GM12891 (cell line): ENCODE measurements around the gene MATR3.
"Not testable (repeated sequence)": the region's sequence is repeated elsewhere in the genome, so short reads cannot be mapped to it uniquely, and the experiment has no call there.

Experiments
- DNase-seq: peaks from one replicate; pipeline ENCODE4 v3.0.0; 2011; ENCODE audit warnings: low spot score; ENCODE audit not compliant: insufficient read length
- FAIRE-seq: peaks from 2 replicates; lab custom pipeline; 2011; peaks lifted over from hg19 to GRCh38; lab: Jason Lieb, UNC
- PAX5 ChIP-seq: IDR thresholded peaks from 2 replicates; pipeline ENCODE4 v1.6.1; 2011; ENCODE audit warnings: low read length, moderate library complexity, mild to moderate bottlenecking; ENCODE audit not compliant: insufficient read depth, severe bottlenecking
- POLR2A ChIP-seq: IDR thresholded peaks from 2 replicates; pipeline ENCODE4 v1.6.1; 2011; ENCODE audit warnings: low read depth, low read length, control low read depth
- POLR2AphosphoS5 ChIP-seq: IDR thresholded peaks from 2 replicates; pipeline ENCODE4 v1.6.1; 2011; ENCODE audit warnings: low read depth, low read length, control low read depth
- POU2F2 ChIP-seq: IDR thresholded peaks from 2 replicates; pipeline ENCODE4 v1.6.1; 2011; ENCODE audit warnings: low read depth, mild to moderate bottlenecking, control low read depth, low read length, moderate library complexity
- SPI1 ChIP-seq: IDR thresholded peaks from 2 replicates; pipeline ENCODE4 v1.6.1; 2011; ENCODE audit warnings: low read depth, low read length, control low read depth
- TAF1 ChIP-seq: IDR thresholded peaks from 2 replicates; pipeline ENCODE4 v1.6.1; 2011; ENCODE audit warnings: low read depth, low read length, control low read depth

MATR3 gene

GRCh38 chr5:139262742-139263445, 30.6 kb upstream of the MATR3 start:
- no peak for TF ChIP-seq TAF1
- peak; percentile 21; the same call in 1 of the 2 replicates for TF ChIP-seq POU2F2
- TF ChIP-seq POLR2AphosphoS5, result no peak
- TF ChIP-seq SPI1, result 0 out of 2 replicates have a peak, but pooled peaks have one; percentile 14
- TF ChIP-seq POLR2A, result no peak
- FAIRE-seq, result peak; percentile 87
- peak; percentile 68 for DNase-seq

GRCh38 chr5:139263536-139263935, 30.0 kb upstream of the MATR3 start:
- no peak for TF ChIP-seq SPI1
- no peak for TF ChIP-seq PAX5
- TF ChIP-seq TAF1, result no peak
- no peak for TF ChIP-seq POU2F2
- TF ChIP-seq POLR2A, result no peak
- TF ChIP-seq POLR2AphosphoS5, result no peak
- no peak for FAIRE-seq
- no peak for DNase-seq

- DNase-seq (no peak), FAIRE-seq (no peak)
- TF ChIP-seq TAF1 (no peak), SPI1 (no peak), POLR2AphosphoS5 (no peak), POU2F2 (no peak), PAX5 (no peak), POLR2A (no peak)
These were observed 29.6 kb upstream of the MATR3 start for GRCh38 chr5:139263946-139264345.

- FAIRE-seq (no peak), DNase-seq (no peak)
- TF ChIP-seq POU2F2 (no peak), POLR2A (no peak), TAF1 (no peak), PAX5 (no peak), POLR2AphosphoS5 (no peak), SPI1 (no peak)
These were observed 28.5 kb upstream of the MATR3 start for GRCh38 chr5:139265001-139265400.

GRCh38 chr5:139266236-139266635, 27.3 kb upstream of the MATR3 start:
- FAIRE-seq (no peak), DNase-seq (no peak)
- TF ChIP-seq PAX5 (no peak), POLR2A (no peak), SPI1 (no peak), POLR2AphosphoS5 (no peak), POU2F2 (no peak), TAF1 (no peak)

- DNase-seq (no peak), FAIRE-seq (peak; percentile 13)
- no peak for TF ChIP-seq TAF1
- TF ChIP-seq SPI1, result no peak
- TF ChIP-seq POLR2AphosphoS5, result no peak
- TF ChIP-seq POU2F2, result no peak
- TF ChIP-seq POLR2A, result no peak
- TF ChIP-seq PAX5, result no peak
These were observed 26.1 kb upstream of the MATR3 start for GRCh38 chr5:139267481-139267880.

GRCh38 chr5:139268364-139269202, 25.0 kb upstream of the MATR3 start:
- DNase-seq (no peak), FAIRE-seq (peak; percentile 28)
- TF ChIP-seq POLR2AphosphoS5, result no peak
- no peak for TF ChIP-seq POLR2A
- no peak for TF ChIP-seq POU2F2
- TF ChIP-seq SPI1, result no peak
- TF ChIP-seq PAX5, result no peak
- TF ChIP-seq TAF1, result no peak

- not testable (repeated sequence) for FAIRE-seq, DNase-seq
These were observed 22.8 kb upstream of the MATR3 start for GRCh38 chr5:139270718-139271117.

- DNase-seq (no peak), FAIRE-seq (peak; percentile 51)
- no peak for TF ChIP-seq PAX5
- TF ChIP-seq SPI1, result peak; percentile 64
- TF ChIP-seq TAF1, result no peak
- TF ChIP-seq POLR2A, result no peak
- no peak for TF ChIP-seq POU2F2
- no peak for TF ChIP-seq POLR2AphosphoS5
These were observed 22.1 kb upstream of the MATR3 start for GRCh38 chr5:139271201-139272027.
